Activated CD4-positive, alpha-beta T cell treated with anti-CD3 and anti-CD28 coated beads for 4 hours (primary cell): ENCODE results near the gene ECHDC1.
A peak's percentile ranks its signal among the peaks of the same experiment; 100 is the strongest.

Experiments
- DNase-seq, 2 donors: peaks; one replicate each; pipeline ENCODE4 v3.0.0-alpha.2; 2020

Gene ECHDC1

GRCh38 chr6:127282184-127282583 is 61.2 kb downstream of the ECHDC1 start:
- no peak for DNase-seq

- no peak for DNase-seq
These were observed 63.6 kb downstream of the ECHDC1 start for GRCh38 chr6:127279815-127280214.

DNA sequence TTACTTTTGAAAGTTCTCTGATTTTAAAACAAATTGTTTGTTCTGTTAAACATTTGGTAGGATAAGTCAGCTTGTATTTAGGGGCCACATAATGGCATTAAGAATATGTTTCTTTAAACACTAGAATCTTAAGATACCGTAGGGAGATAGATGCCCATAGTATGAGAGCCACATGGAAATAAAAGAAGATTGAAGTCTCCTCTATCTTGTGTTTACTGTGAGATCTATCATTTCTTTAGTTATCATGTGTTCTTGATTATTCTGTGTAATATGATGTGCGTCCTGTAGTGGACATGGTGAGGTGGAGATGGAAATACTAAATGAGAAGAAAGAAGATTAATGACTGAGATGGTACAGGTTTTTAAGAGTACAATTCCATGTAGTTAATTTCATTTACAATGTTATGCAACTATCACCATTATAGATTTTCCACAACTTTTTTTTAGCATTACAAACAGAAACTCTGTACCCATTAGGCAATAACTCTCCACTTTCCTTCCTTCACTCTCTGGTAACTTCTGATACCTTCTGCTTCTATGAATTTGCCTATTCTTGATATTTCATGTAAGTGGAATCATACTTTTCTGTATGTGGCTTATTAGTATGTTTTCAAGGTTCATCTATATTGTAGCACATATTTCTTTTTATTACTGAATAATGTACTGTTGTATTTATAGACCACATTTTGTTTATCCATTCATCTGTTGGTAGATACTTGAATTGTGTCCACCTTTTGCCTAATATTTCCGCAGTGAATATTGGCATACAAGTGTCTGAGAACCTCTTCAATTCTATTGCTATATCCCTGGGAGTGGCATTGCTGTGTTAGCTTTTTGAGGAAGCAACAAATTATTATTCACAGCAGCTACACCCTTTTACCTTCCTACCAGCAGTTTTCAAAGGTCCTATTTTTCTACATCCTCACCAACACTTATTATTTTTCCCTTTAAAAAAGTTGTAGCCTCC is 65.2 kb downstream of the ECHDC1 start:
- DNase-seq: no peak

GRCh38 chr6:127276331-127276730 is 67.1 kb downstream of the ECHDC1 start:
- no peak for DNase-seq

GRCh38 chr6:127273499-127273898 is 69.9 kb downstream of the ECHDC1 start:
- no peak for DNase-seq

DNA sequence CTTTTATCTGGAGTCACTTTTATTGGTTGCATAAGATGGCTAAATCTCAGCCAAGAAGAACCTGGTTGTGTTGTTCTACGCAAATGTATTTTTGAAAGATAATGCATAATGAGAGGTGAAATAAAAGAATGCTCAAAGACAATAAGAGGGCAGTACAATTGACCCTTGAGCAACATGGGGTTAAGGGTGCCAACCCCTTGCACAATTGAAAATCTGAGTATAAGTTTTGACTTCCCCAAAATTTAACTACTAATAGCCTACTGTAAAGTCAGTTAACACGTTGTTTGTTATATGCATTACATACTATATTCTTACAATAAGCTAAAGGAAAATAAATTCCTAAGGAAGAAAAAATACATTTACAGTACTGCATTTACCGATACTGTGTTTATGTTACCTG is 70.8 kb downstream of the ECHDC1 start:
- DNase-seq: no peak

DNA sequence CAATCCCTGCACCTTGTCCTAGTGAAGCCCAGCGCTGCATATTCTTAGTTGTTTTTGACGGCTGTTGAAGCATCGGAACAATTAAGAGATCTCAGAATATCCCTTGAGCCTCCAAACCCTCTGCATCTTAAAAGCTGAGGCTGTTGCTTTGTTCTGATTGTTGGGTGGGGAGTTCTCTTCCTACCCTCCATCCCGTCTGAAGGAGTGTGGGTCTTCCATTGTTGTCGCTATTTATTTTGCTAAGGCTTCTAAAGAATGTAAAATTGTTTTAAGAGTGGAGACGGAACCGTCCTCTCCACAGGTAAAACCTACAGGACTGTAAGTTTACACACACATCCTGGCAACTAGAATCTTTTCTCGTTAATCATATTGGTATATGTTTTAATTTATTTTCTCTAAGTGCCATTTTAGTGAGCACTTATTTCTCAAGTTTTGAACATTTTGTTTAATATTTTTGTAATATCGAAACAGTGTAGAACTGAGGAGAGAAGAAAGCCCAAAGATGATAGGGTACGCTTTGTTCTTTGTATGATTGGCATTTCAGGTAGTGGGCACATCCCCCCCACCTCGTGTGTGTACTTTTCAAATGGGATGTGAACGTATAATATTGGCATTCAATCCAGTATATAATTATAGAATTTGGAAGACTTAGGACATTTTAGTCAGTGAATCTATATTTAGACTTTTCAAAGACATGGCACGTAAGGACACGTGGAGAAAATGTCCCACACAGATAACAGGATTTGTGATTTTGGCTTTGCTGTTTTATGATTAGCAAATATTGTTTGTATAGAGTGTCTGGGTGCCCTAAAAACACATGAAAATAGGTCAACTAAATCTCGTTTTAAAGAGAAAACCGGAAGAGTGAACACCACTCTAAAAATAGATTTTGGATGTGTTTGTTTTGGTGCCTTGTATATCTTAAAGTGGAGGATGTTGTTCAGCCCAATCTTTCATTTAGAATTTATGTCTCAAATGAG is 75.5 kb downstream of the ECHDC1 start:
- no peak for DNase-seq

DNA sequence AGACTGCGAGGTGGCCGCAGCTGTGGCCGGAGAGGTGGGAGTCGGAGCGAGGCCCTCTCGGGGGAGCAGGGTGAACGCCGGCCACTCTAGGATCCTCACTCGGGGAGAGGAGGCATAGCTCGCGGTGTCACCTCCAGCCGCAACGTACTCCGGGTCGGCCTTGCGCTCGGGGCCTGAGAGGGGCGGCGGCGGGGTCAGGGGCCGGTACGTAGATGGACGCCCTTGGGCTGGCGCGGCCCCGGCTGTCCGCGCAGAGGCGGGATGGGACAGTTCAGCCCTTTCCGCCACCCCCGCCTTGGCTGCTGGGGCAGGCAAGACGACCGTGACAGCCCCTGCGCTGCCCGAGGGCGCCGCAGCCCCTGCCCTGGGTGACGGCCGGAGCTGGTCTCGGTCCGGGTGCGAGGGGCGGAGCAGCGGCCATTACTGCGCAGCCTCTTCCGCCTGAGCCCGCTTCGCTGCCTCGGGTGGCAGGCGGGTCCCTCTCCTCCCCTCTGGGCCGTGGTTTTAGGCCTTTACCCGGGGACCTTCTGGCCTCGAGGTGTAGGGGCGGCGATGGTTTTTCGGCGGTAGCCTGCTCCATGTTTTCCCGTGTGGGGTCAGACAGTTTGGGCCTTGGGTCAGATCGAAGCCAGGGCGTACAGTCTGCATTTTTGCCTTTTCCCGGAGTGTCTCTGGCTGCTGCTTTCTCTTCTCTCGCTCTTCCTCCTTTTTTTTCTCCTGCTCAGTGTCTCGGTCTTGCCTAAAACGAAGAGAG is 76.3 kb downstream of the ECHDC1 start:
- peak; percentile 42 to 44 for DNase-seq

GRCh38 chr6:127266178-127266891 is 77.1 kb downstream of the ECHDC1 start, which contains the start of gene RNF146:
Gene RNF146 (plus strand): TSS chr6:127266864. CDS start chr6:127280339, 13,475 bp downstream.
- DNase-seq: peak; percentile 60 to 67

- no peak for DNase-seq
These were observed 79.9 kb downstream of the ECHDC1 start for GRCh38 chr6:127263481-127263880.

GRCh38 chr6:127262896-127263295 is 80.5 kb downstream of the ECHDC1 start:
- DNase-seq: no peak

GRCh38 chr6:127255286-127255685 is 88.1 kb downstream of the ECHDC1 start:
- DNase-seq: no peak

DNA sequence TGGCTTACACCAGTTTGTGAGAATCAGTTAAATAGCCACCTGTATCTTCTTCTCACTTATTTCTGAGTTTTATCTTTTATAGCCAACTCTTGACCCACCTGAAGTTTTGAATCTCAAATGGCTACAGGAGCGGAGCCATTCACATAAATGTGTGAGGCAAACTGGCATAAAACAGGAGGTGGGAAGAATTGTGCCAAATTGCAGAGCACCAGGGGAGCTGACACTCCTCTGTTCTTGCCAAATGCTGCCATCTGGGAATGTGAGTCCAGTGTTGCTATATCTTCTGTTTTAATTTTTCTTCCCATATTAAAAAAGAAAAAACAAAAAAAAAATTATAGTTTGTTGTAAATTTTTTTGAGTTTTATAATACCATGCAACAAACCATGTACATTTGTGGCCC is 93.8 kb downstream of the ECHDC1 start:
- DNase-seq: no peak

DNA sequence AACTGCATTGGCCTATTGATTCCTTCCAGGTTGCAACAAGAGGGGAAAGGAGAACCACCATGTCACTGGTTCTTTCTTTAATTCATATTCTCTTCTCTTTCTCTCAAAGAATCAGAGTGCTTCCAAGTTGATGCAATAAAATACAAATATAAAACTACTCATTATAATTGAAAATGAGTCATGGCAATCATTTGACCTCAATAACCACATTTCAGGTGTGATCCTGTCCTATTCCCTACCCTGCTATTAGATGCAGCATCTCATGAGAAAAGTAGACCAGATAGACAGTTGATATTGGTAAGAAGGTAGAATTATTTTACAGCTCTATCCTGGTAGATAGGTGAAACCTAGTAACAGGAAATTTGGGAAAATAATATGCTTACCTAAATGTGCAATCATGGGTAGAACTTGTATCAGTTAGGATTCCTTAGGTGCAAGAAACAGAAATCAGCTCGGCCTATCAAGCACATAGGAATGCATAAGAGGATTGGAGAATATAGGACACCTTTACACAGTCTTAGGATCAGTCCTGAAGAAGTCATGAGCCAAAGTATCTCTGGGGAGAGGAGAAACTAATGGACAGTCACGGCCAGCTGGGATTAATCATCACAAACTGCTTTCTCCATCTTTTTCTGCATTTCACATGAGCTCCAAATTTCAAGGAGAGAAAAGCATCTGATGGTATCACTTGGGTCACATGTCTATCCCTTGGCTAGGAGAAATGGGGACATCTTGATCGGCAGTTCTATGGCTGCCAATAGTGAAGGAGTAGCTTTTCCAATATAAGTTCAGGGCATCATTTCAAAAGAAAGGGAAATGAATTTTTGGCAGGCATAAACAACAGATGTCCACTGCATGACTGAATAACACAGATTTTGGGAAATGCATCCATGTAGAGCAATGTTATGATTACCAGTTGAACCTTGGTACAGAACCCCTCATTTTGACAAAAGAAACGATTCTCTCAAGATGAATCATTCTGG is 96.0 kb downstream of the ECHDC1 start:
- DNase-seq: no peak

GRCh38 chr6:127243501-127243900 is 99.9 kb downstream of the ECHDC1 start:
- no peak for DNase-seq
